CD1c-positive myeloid dendritic cell (primary cell): ENCODE measurements around the gene SH3RF1.
"Not testable (repeated sequence)": the region's sequence is repeated elsewhere in the genome, so short reads cannot be mapped to it uniquely, and the experiment has no call there.

Experiments
- DNase-seq: peaks from one replicate; pipeline ENCODE4 v3.0.0-alpha.2; 2016; ENCODE audit errors: extremely low spot score

The SH3RF1 gene

GRCh38 chr4:169270810-169271691 lies at the start of gene SH3RF1:
Gene SH3RF1, minus strand, starts transcription at chr4:169270956. Its CDS starts 1,744 bp downstream, at chr4:169269212.
- DNase-seq: peak; percentile 54

- DNase-seq: no peak
Observed at GRCh38 chr4:169315530-169316343, 45.0 kb upstream of the SH3RF1 start.

- DNase-seq: no peak
Observed at GRCh38 chr4:169314906-169315305, 44.1 kb upstream of the SH3RF1 start.

- DNase-seq: no peak
Observed at GRCh38 chr4:169313732-169314131, 43.0 kb upstream of the SH3RF1 start.

GRCh38 chr4:169312690-169313422 lies 42.1 kb upstream of the SH3RF1 start:
- DNase-seq: no peak

- peak; percentile 54 for DNase-seq
Observed at GRCh38 chr4:169311643-169312365, 41.0 kb upstream of the SH3RF1 start.

- no peak for DNase-seq
Observed at GRCh38 chr4:169309326-169309967, 38.7 kb upstream of the SH3RF1 start.

GRCh38 chr4:169307576-169307975 lies 36.8 kb upstream of the SH3RF1 start:
- no peak for DNase-seq

- no peak for DNase-seq
Observed at GRCh38 chr4:169305651-169306050, 34.9 kb upstream of the SH3RF1 start.

- DNase-seq: no peak
Observed at GRCh38 chr4:169305173-169305572, 34.4 kb upstream of the SH3RF1 start.

GRCh38 chr4:169295822-169296221 lies 25.1 kb upstream of the SH3RF1 start:
- DNase-seq: peak; percentile 57

- peak; percentile 78 for DNase-seq
Observed at GRCh38 chr4:169293343-169294176, 22.8 kb upstream of the SH3RF1 start.

- DNase-seq: not testable (repeated sequence)
Observed at GRCh38 chr4:169287983-169288382, 17.2 kb upstream of the SH3RF1 start.

- DNase-seq: no peak
Observed at GRCh38 chr4:169286562-169287301, 16.0 kb upstream of the SH3RF1 start.

- no peak for DNase-seq
Observed at GRCh38 chr4:169283114-169283509, 12.4 kb upstream of the SH3RF1 start.

GRCh38 chr4:169282429-169283113 lies 11.8 kb upstream of the SH3RF1 start:
- no peak for DNase-seq

GRCh38 chr4:169279108-169279507 lies 8.4 kb upstream of the SH3RF1 start:
- DNase-seq: no peak

- no peak for DNase-seq
Observed at GRCh38 chr4:169278624-169279023, 7.9 kb upstream of the SH3RF1 start.

GRCh38 chr4:169277838-169278237 lies 7.1 kb upstream of the SH3RF1 start:
- DNase-seq: not testable (repeated sequence)
